Raji (cell line): ENCODE measurements around the gene SEPTIN5.

Experiments
- POLR2A ChIP-seq: IDR thresholded peaks from 2 replicates; pipeline ENCODE4 v1.6.1; 2011; ENCODE audit warnings: low read depth, low read length, control low read depth; ENCODE audit not compliant: insufficient read depth

The SEPTIN5 gene

DNA sequence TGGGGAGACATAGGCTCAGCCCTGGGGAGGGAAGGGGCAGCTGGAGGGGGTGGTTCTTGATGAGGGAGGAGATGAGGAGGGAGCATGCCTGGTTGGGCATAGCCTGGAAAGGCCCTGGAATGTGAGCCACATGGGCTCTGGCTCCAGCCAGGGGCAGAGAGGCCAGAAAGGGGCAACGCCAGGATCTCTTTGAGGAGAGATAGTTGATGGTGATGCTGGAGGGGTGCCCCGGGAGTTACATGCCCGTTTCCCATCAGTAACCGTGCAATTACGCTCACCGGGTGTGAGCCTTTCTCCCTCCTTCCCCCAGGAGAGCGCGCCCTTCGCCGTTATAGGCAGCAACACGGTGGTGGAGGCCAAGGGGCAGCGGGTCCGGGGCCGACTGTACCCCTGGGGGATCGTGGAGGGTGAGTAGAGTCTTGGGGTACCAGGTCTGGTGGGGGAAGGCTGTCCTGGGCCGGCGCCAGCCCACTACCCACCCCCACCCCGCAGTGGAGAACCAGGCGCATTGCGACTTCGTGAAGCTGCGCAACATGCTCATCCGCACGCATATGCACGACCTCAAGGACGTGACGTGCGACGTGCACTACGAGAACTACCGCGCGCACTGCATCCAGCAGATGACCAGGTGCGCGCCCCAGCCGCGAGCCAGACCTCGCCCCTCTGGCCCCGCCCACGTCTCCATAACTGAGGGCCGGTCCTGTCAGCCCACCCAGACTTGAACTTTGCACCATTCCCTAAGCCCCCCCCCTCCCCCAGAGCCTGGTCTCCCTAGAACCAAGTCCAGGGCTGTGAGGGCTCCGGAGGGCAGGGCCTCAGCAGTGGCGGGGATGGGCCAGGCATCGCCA lies 7.3 kb downstream of the SEPTIN5 start:
- TF ChIP-seq POLR2A, result no peak

DNA sequence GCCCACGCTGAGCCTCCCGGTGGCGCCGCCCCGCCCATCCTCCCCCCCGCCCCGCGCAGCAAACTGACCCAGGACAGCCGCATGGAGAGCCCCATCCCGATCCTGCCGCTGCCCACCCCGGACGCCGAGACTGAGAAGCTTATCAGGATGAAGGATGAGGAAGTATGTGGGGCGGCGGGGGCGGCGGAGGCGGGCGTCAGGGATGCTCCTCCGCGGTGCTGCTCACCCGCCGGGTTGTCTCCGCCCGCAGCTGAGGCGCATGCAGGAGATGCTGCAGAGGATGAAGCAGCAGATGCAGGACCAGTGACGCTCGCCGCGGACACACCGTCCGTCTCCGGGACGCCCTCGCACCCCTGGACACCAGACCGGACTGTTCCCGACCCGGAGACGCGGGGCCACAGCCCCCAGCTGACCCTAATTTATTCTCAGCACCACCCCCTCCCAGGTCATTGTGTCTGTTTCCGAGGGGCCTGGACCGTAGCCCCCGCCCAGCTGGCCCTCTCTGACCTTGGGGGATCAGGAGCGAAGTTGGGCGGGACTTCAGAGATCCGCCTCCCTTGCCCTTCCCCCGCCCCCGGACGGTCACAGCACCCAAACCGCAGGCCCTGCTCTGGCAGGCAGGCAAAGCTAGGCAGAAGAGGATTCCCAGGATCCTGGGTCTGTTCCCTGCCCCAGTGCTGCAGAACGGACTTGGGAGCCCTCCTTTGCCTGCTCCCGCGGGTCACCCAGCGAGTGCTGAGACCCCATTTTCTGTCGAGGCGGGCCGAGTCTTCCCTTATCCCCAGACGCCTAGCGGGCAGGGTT lies 8.1 kb downstream of the SEPTIN5 start:
- TF ChIP-seq POLR2A, result no peak

DNA sequence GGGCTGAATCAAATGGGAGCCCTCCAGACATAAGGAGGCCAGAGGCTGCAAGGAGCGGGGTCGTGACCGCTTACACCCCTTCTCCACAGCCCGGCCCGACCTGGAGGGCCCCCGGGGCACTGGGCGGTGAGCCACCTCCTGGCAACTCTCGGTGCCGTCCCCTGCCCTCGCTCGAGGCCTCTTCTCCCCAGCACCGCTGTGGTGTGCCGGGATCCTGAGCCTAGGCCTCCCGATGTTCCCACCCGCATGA lies 8.6 kb downstream of the SEPTIN5 start:
- no peak for TF ChIP-seq POLR2A

DNA sequence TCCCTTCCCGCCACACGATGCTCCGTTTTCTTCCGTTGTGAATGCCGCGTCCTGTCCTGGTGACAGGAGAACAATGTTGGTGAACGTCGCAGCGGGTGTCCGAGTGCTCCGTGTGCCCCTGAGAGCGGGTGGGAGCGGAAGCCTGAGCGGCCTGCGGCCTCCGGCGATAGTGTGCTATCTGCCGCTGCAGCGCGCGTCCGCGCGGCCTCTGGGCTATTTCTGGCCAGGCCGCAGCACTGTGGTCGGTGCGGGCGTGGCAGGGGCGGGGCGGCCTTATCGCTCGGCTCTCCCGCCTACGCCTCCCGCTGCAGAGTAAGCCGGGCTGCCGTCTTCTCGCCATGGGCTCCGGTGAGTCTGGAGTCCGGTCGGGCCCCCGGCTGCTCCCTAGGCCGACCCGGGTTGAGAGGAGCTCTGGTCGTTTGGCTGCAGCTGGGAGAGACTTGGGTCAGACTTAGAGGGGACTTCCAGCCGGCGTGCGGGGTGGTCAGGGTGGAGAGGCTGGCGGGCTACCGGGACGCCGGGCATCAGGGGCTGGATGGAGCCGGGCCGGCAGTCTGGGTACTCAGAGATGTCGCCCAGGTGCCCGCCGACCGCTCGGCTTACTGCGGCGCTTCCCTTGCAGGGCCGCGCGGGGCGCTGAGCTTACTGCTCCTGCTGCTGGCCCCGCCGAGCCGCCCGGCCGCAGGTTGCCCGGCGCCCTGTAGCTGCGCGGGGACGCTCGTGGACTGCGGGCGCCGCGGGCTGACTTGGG lies 9.1 kb downstream of the SEPTIN5 start, which contains the start of gene GP1BB:
Gene GP1BB, plus strand, starts transcription at position 308 of the 751 bp plus-strand sequence. Its CDS starts 31 bp downstream, at position 339.
- TF ChIP-seq POLR2A, result no peak

DNA sequence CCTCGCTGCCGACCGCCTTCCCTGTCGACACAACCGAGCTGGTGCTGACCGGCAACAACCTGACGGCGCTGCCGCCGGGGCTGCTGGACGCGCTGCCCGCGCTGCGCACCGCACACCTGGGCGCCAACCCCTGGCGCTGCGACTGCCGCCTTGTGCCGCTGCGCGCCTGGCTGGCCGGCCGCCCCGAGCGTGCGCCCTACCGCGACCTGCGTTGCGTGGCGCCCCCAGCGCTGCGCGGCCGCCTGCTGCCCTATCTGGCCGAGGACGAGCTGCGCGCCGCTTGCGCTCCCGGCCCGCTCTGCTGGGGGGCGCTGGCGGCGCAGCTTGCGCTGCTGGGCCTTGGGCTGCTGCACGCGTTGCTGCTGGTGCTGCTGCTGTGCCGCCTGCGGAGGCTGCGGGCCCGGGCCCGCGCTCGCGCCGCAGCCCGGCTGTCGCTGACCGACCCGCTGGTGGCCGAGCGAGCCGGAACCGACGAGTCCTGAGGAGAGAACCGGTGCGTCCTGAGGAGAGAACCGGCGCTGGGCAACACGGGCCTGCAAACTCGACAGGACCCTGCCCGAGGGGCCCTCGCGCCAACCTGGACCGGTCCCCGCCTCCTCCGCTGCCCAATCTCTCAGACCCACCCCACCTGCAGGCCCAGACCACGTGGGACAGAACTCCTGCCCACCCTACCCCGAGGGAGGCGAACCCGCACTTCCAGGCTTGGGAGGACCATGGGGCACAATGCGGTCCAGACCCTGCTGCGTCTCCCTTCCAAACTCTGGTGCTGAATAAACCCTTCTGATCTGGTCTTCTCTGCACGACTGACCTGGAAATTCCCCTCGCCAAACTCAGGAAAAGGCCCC lies 9.9 kb downstream of the SEPTIN5 start:
- TF ChIP-seq POLR2A, result no peak

DNA sequence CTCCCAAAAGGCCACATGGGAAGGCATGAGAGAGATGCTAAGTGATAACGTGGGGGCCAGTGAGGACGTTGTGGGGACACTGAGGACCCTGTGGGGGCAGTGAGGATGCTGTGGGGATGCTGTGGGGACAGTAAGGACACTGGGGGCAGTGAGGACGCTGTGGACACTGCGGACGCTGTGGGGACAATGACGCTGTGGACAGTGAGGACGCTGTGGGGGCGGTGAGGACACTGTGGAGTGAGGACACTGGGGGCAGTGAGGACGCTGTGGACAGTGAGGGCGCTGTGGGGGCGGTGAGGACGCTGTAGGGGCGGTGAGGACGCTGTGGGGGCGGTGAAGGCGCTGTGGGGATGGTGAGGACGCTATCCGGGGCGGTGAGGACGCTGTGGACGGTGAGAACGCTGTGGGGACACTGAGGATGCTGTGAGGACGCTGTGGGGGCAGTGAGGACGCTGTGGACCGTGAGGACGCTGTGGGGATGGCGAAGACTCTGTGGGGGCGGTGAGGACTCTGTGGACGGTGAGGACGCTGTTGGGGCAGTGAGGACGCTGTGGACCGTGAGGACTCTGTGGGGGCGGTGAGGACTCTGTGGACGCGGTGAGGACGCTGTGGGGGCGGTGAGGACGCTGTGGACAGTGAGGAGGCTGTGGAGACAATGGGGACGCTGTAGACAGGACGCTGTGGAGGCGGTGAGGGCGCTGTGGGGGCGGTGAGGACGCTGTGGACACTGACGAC lies 10.8 kb downstream of the SEPTIN5 start:
- no peak for TF ChIP-seq POLR2A

DNA sequence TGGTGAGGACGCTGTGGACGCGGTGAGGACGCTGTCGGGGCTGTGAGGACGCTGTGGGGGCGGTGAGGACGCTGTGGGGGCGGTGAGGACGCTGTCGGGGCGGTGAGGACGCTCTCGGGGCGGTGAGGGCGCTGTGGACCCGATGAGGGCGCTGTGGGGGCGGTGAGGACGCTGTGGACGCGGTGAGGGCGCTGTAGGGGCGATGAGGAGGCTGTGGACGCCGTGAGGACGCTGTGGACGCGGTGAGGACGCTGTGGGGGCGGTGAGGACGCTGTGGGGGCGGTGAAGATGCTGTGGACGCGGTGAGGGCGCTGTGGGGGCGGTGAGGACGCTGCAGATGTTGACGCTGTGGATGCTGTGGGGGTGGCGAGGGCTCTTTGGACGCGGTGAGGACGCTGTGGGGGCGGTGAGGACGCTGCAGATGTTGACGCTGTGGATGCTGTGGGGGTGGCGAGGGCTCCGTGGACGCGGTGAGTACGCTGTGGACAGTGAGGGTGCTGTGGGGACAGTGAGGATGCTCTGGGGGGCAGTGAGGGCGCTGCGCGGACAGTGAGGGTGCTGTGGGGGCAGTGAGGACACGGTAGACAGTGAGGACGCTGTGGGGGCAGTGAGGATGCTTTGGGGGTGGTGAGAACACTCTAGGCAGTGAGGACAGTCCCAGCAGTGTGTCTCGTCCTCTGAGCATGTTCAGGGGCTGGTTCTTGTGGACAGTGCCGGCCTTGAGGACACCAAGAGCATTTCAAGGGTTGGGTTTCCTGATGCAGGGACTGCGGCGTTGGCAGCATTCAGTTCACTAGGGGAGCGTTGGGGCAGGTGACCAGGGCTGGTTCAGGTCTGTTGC lies 13.2 kb downstream of the SEPTIN5 start:
- TF ChIP-seq POLR2A, result no peak

DNA sequence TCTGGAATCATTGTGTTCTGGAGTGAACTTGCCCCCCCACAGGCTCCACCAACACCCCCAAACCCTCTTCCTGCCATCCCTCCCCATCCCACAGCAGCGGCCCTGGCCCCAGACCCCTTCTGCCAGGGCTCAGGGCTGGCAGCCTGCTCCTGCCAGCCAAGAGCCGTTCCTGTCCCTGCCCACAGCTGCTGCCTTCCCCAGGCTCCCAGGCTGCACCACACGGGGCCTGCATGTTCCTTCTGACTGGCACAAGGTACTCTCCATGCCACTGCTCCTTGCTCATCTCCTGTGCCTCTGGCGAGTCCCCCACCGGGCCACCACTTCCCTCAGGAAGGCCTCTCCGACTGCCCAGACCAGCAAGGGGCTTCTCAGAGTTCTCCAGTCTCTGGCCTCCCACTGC lies 14.0 kb downstream of the SEPTIN5 start:
- no peak for TF ChIP-seq POLR2A

DNA sequence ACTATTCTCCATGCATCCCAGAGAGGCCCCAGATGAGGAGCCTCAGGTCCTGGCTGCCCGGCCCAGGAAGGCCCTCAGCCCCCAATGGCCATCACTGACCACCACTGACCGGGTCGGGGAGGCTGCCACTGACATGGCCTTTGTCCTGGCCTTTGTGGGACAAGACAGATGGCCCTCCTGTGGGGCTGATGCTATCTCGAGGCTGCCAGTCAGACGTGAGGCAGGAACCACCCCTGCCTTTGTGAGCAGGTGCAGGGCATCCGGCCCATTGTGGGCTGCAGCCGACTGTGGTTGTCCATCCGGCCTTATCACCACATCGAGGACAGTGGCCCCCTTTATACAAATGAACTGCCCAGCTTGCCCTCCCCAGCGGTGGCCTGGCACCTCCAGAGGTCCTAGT lies 14.5 kb downstream of the SEPTIN5 start:
- no peak for TF ChIP-seq POLR2A

DNA sequence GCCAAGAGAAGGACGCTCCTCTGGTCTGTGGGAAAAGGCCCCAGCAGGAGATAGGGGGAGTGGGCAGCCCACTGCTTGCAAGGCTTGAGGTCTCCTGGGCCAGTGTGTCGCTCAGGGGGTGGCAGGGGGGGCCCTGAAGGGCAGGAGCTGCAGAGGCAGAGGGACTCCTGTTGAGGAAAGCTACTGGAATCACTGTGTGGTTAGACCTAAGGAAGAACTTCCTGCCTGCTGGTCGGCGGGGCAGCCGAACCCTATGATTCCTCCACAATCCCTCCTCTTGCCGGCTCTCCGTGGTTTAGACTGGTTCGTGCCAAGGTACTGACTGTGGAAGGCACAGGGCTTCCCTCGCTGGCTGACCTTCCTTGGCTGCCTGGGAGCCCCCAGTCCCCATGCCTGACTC lies 15.2 kb downstream of the SEPTIN5 start:
- no peak for TF ChIP-seq POLR2A

DNA sequence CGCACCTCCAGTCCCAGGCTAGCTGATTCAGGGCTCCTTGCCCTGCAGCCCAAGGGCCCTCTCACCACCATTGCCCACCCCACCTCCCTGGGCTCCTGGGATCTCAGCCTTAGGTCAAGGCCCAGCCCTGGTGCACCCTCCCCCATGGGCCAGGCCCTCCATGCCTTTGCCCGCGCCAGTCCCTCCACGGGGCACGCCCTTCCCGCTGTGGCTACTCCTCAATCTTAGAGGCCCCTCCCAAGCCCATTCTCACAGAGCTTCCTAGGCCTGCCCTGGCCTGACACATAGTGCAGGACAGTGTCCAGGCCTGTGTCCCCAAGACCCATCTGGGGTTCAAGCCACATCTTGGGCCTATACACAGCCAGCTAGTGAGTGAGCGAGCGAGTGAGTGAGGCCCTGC lies 15.9 kb downstream of the SEPTIN5 start:
- TF ChIP-seq POLR2A, result no peak

DNA sequence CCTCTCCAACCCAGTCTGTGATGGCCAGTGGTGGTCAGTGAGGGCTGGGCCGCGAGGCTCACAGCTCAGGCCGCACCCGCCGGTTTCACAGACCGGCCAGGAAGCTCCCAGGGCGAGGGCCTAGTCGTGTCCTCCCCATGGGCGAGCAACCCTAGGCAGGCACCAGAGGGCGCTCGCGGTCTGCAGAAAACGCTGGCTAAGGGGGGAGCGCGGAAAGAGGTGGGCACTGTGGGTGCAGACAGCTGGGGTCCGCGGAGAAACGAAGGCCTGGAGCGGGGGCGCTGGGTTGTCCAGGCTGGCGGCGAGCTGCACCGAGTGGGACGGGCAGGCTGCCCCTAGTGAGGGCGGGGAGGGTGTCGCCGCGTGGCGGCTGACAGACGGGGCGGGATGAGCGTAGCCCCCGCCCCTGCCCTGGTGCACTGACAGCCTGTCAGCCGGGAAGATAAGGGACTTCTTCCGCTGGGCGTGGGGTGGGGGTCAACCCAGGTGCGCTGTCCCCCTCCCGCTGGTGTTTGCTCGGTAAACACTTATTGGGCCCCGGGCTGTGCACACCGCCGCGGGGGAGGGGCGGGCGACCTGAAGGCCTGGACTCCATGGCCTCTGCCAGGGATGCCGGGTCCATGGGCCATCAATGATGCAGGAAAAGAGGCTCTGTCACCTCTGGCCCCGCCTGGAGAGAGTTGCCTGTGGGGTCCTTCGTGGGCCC lies 16.5 kb downstream of the SEPTIN5 start:
- TF ChIP-seq POLR2A, result no peak

DNA sequence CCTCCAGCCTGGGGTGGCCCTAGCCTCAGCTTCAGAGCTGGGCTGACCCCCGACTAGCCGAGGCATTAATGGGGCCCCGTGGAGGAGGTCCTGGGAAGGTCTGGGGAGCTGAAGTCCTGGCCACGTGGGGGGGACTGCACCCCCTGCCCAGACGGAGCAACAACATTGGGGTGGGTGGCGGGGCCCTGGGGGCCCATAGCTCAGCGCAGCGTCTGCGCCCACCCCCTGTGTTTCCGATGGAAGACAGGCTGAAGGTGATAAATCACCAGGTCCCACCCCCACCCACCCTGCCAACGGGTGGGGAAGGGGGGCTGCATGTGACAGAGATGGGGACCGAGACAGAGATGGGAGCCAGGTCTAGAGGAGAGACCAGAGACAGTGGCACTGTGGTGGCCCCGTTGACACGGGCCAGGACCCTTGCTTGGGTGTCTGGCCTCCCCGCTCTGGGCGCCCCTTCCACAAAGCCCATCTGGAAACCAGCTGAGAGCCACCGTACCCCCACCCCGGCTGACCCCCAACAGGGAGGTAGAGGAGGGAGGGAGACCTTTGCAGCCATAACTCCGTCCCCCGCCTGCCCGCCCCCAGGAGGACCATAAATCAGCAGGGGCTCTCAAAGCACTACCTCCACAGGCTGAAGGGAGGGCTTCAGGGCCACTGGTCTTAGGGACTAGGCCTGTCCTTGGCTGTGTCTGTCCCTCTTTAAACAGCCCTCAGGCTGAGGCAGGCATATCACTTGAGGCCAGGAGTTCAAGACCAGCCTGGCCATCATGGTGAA lies 17.2 kb downstream of the SEPTIN5 start:
- TF ChIP-seq POLR2A, result no peak
